Hematopoietic multipotent progenitor cell treated with erythropoietin and hydrocortisone succinate and interleukin-3 and kit ligand, for 4 days (in vitro differentiated cells): Measurements from ENCODE around the gene SUN5.
A peak's percentile ranks its signal among the peaks of the same experiment; 100 is the strongest.

Experiments used
- DNase-seq: peaks from one replicate; pipeline ENCODE4 v3.0.0-alpha.2; 2015

SUN5 gene

DNA sequence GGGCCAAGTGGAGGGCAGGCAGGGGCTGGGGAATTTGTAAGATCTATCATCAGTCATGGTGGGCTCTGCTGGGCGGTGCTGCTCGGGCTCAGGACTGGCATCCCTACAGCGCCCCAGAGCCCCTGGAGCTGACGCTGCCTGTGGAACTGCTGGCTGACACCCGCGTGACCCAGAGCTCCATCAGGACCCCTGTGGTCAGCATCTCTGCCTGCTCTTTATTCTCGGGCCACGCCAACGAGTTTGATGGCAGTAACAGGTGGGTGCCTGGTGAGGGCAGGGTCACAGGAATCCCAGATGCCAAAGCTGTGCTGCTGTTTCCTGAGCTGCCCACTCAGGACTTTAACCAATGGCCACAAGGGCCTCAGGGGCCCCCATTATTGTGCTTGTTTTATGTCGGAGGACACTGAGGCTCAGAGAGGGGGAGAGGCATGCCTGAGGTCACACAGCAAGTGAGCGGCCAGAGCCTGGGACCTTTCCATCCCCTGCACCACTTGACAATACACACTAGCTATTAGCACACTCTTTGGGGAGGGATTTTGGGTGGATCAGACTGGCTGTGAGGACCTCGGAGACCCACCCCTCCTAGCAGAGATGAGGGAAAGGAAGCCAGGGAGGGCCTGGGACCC is 9.6 kb upstream of the SUN5 start:
- DNase-seq = no peak

DNA sequence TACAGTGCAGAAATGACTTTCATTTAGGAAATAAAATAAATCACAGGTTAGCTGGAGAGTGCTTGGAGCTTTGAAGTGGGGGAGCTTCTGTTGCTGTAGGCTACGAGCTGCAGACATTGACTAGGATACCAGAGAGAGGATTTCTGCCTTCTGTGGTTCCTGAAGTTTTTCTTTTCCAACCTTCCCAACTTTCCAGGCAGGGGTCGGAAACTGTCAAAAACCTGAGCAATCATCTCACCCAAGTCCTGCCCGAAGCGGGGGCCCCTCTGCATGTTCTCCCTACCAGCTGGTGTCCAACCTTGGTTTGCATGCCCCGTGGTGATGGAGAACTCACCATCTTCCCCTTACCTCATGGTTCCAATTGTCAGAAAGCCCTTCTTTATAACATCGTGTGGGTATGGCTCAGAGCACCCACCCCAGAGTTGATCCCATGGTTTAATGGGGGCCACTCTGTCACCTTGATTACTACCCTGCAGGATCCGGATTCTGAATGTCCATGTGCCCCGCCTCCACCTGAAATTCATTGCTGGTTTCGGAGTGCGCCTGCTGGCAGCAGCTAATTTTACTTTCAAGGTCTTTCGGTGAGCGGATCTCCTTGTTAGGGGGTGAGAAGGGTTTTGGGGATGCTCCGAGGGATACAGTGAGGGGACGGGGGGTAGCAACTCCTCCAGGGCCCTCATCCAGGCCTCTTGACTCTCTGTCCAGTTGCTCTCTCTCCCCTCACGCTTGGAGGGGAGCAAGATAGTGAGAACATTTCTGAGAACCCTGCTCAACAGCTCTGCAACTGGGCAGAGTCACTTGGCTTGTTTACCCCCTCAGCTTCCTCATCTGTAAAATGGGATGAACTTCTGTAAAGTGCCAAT is 8.3 kb upstream of the SUN5 start:
- no peak for DNase-seq

DNA sequence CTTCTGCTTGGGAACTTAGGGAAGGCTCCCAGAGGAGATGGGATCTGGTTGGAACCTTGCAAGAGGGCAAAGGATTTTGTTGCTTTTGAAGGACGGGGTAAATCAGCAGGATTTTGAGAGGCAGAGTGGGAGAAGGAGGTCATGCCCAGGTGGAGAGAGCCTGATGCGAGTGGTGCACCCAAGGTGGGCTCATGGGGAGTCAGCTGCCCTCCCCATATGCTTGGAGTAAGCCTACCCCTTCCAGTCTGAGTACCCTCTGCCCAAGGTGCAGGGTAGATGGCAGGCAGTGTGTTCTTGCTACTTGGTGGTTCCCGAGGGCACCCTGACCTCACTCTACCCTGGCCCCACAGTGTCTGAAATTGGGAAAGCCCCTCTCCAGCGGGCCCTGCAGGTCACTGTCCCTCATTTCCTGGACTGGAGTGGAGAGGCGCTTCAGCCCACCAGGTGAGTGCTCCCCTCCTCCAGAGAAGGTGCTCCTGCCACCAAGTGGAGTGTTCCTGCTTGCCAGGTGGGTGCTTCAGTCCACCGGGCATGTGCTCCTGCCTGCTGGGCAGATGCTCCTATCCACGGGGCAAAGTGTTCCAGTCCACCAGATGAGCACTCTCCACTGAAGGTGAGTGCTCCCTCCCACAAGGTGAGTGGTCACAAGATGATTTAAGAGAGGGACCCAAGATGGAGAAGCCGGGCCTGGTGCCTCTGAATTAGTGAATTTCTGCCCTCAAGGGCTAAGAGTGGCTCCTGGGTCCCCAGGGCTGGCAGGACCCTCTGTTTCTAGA is 6.6 kb upstream of the SUN5 start:
- DNase-seq = no peak

DNA sequence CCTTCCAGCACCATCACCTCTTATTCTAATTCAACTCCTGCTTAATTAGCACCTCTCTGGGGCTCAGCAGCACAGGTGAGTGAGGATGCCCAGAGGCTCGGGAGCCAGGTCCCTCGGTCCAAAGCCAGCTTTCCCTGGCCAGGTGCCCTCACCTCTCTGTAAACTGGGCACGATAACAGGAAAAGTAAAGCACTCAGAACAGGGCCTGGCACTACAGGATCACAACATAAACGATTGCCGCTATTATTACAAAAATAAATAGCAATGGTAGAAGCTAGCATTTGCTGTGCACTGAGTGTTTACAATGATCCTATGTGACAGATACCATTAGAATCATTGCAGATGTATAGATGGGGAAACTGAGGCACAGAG is 5.9 kb upstream of the SUN5 start:
- DNase-seq = no peak

DNA sequence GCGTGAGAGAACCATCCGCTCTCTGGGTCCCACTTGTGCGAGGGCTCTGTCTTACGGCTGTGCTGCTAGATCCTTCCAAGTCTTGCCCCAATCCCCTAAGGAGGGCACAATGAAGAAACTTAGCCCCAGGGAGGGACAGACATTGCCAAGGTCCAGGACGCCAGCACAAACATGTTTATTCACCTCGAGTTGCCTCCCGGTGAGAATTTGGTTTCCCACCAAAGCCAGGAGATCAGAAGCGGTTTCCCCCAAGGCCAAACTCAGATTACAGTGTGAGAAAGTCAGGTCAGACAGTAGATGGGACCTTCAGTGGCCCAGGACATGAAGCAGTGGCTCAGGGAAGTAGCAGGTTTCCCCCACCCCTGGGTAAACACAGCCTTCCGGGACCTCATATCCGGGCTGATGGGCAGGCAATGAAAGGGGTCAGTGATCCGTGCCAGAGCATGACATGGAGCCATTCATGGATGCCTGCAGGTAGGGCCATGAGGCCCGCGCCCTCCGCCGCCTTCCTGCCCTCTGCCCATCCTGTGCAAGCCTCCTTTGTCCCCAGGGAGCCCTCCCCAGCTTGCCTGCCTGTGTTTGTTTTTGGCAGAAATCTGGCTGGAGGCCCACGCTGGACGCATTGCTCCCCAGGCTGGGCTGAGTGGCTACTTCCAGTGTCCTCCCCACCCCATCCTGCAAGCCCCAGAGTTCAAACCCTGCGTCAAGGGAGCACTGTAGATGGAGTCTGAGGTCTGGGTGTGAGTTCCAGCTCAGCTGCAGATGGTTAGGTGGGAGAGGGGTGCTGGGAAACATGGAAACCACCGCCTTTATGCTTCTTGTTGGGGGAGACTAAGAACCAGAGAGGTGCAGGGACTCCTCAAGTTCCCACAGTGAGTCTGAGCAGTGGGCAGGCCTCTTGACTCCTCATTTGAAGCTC is 5.2 kb upstream of the SUN5 start:
- DNase-seq = no peak

DNA sequence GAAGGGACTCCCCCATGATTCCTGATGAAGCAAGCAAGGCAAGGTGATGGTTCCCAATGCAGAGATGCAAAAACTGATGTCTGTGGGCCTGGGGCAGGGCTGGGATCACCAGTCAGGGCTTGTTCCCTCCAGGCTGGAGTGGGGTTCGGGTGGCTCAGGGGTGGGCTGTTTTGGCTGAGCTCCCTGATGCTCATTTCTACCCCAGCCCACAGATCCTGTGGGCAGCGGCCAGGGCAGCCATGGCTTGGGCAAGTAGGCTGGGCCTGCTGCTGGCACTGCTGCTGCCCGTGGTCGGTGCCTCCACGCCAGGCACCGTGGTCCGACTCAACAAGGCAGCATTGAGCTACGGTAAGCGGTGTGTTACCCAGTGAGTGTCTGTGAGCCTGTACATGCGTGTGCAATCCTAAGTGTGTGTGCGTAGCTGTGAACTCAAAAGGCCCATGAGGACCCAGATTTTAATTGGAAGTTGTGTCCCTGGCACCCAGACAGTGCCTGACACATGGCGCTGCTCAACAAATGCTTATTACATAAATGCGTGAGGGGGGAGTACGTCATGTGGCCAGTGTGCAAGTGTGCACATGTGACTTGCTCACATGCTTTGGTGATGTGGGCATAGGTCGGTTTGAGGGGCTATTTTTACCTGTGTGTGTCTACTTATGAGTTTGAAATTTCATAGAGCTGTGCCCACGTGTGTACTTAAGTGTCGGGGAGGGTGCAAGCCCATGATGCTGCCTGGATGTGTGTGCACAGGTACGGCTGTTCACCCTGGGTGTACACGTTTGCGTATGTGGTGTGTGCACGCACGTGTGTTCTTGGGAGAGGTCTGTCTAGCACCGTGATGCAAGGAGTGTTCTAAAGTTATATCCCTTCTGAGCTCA is 4.3 kb upstream of the SUN5 start:
- DNase-seq = no peak

DNA sequence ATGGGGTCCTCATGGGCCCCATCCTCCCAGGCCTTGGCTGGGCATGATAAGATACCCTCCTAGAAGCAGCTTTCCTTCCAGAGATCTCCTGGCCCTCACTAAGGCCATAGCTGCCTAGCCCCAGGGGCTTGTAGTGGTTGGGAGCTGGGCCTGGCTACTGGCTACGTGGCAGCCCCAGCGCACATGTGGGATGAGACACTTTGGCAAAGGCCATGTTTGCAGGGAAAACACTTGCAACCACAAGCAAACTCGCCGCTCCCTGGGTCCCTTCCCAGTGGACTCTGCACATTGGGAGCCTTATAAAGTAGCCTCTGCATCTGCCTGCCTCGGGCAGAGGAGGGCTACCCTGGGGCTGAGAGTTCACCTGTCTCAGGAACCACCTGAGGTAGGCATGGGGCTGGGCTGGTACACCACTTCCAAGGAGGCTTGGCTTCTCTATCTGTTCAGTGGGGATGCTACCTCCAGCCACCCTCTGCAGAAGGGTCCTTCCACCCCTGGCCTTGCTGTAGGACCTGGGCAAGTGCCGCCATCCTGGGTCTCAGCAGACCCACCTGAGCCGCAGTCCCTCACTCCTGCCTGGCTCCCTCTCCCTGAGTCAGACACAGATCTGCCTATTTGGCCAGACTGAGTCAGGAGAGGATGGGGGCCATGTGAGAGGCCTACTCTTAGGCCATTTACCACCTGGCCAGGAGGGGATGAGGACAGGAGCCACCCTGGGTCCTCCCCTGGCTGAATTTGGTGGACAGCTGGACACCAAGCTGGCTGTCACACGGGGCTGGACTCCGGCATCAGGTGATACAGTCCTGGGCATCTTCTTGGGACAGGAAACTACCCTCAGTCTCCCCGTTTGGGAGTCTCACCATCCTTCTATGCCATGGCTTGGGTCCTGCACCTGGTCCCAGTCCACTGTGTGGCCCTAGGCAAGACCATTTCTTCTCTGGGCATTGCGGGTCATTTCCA is 3.4 kb upstream of the SUN5 start, which contains the start of gene BPIFB2:
TSS of gene BPIFB2 (plus strand) at position 329 of the 960 bp plus-strand sequence. CDS start 871 bp downstream, outside the sequence.
- no peak for DNase-seq

DNA sequence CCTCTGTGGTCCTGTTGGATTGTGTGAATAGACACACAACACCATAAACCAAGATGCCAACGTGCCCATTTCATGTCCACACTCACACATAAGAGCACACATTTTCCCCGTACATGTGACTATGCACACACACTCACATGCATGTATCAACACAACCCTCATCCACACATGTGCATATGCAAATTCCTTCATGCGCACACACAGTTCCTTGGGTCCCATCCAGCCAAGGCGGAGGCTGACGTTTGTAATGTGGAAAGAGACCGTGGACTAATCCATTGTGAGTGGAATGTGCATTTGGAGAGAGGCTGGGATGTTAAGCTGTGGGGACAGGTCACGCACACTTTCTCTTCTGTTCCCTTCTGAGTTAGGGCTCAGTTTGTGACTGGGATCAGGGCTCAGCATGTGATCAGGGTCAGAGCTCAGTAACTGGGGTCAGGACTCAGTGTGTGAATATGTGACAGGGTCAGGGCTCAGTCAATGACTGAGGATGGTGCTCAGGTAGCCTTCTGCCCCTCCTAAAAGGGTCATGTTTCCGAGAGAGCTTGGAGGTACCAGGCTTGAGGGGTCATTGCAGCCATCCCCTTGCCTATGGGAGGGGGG is 2.6 kb upstream of the SUN5 start:
- no peak for DNase-seq

DNA sequence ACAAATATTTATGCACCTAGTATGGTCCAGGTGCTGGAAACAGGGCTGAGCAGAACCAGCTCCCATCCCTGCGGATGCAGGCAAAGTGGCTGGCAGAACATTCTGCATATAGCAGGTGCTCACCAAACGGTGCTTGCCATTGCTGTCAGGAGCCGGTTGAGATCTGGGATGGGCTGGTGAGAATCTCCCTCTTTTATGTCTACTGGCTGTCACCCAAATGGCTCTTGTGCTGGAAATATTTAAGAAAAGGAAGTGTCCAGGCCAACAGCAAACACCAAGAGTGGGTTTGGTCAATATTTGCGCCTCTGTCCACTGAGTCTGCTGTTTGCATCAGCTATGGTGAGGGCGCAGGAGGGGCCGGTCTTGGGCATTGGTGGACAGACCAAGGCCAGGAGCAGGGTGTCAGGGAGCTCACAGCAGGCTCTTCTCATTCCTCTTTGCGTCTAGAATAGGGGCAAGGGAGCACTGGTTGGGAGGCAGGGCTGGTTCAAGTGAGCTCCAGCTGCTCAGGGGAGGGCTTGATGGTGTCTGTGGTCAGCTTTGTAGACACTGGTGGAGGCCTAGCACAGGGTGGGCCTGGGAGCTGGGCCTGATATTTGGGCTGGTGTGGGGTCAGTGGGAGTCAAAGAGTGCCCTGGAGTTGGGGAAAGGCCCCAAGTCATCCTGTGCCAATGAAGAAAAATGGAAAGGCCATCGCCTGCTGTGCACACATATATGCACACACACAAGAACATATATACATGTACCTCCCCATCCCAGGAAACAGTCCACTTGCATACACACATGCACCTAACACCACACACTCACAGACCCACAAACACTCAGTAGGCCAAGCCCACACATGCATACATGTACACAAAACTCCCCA is 1.9 kb upstream of the SUN5 start:
- DNase-seq = no peak

DNA sequence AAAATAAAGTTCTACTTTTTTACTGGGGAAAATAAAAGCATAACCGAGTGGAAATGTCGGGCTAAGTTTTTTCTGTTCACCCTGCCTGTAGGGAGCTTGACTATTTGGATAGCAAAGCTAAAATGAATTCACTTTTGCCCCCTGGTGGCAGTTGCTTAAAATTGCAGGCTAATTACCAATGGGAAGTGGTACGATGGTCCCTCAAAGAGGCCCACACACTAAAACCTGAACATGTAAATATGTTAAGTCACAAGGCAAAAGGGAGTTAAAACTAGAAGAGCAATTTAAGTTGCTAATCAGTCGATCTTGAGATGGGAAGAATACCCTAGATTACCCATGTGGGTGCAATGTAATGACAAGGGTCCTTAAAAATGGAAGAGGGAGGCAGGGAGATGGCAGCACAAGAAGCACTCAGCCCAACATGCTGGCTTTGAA is 916 bp upstream of the SUN5 start:
- peak; percentile 74 for DNase-seq

DNA sequence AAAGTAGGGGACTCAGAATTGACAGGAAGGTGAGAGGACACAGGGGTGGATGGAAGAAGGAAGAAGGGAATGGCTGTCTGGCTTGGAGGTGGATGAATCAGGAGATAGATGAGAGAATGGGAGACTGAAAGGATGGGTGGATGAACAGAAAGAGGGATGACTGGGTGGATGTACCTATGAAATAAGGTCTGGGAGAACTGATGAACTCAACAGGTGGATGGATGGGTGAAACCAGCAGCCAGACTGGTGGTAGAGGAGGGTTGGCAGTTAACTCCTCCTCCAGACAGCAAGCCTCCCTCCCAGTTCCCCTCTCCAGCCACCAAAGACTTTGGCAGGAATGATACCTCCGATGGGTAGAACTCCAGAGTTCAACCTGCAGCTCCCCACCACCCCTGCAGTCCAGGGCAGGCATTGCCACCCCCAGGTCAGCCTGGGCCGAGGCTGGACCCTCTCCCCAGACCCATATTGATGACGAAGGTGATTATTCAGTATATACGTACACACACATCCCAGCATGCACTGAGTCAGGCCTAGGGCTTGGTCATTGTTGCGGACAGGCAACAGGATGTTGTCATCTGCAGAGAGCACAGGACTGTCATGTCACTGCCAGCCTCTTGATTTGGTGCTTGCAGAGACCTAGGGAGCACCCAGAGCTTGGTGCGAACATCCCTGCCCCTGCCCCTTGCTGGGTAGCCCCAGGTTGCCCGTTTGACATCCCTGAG is 2.0 kb downstream of the SUN5 start:
- no peak for DNase-seq

DNA sequence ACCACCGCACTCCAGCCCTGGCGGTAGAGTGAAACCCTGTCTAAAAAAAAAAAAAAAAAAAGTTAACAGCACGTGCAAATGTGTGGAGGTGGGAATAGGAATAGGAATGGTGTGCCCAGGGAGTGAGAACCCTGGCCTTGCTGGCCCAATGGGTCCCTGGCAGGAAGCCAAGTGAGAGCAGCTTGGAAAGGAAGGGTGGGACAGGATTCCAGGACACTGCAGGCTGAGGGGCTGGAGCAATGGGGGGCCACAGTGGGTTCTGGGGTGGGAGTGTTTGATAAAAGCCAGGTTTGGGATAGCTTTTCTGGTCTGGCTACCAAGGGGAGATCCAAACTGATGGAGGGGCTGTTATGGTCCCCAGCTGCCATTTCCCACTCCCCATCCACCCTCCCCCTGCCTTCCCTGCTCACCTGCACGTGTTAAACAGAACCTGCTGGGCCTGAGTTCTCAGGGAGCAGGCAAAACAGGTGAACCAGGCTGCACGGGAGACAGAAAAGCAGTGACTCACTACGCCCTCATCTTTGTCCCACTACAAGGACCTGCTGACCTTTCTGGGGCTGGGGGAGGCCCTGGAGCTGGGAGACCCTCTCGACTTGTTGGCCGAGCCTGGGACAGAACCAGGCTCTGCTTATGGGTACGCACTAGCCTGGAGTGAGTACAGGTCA is 3.3 kb downstream of the SUN5 start:
- no peak for DNase-seq

DNA sequence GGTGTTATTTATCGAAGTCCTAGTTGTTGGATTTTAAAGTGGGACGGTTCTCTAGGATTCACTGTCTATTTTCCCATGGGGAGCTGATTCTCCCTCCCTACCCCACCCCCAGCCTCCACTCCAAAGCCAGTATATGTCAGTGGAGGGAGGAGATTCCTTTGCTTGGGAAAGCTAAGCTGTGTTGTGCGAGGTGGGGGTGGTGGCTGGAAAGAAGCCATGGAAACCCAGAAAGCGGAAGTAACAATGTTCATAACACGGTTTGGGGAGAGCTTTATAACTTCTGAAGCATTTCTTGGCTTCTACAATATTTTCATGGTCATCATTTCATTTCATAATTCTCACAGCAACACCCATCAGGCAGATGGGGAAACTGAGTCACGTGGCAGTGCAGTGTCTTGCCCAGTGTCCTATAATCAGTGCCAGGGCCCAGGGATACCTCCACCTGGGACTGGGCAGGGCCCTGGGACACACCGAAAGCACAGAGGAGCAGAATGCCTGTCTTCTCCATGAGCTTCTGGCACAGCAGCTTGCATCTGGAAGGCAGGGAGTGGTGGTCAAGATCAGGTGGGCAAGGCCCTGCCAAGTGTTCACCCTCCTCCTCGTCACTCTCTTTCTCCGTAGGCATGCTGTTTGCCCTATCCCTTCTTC is 4.5 kb downstream of the SUN5 start:
- DNase-seq = peak; percentile 72

DNA sequence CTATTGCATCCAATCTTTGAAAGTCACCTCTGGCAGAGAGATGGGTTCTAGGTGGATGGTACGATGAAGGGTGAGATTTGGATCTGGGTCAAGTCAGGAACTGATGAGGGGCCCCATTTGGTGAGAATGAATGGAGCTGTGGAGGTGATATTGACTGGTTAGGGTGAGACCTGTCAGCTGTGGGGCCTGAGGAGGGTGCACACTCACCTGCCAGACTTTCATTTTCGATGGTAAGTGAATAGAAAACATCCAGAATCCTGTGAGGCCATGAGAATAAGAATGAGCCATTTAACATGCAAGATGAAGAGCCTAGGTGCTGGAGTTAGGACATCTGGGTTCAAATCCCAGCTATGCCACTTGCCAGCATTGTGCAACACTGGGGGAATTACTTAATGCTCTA is 6.8 kb downstream of the SUN5 start:
- no peak for DNase-seq

DNA sequence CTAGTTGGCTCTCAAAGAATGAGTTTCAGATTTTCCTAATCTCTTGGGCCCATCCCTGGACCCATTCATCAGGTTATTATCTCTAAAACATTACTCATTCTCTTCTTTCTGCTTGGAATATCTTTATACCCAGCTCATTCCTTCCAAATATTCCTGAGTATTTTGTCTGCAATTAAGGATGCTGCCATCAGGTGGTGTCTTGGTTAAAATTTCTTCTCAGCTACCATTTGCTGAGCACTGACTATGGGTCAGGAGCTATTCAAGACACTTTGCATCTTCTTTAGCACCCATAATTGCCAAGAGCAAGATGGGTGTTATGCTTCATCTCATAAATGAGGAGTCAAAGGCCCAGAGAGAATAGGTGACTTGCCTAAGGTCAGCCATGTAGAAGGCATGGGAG is 8.4 kb downstream of the SUN5 start:
- no peak for DNase-seq

DNA sequence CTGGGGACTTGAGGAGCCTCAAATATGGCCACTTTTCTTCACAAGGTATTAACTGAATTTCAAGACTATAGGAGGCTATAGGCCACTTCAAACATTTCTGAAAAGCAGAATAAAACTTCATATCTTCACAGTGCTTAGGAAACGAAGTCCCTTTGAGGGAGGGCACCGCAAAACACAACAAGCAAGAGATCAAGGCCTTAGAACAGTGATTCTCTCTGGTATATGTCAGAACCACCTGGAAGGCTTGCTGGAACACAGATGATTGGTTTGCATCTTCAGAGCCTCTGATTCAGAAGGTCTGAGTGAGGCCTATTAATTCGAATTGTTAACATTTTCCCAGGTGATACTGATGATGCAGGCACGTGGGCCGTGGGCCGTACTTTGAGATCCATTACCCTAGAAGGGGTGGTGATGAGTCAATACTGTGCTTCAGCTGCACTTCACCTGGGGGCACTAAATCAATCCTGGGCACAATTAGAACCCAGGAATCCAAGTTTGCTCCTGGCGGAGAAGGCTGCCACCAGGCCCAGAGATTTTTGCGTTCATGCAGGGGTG is 10.7 kb downstream of the SUN5 start:
- DNase-seq = no peak
